ENCODE data around the gene PRR5L.
A peak's percentile ranks its signal among the peaks of the same experiment; 100 is the strongest.

The PRR5L gene

GRCh38 chr11:36333468-36333867, 37.4 kb downstream of the PRR5L start:
- H2AK5ac ChIP-seq (ENCODE audit: low read length), result no peak overlapping the region
- H3K27me3 ChIP-seq (ENCODE audit: insufficient read depth, low read length), result no peaks in the 10 kb centered on the region
- no peak for DNase-seq
- no peaks in the 10 kb centered on the region for H3K9me3 ChIP-seq (ENCODE audit: insufficient read depth, low read depth, low read length)
- no peak overlapping the region for H3K4me3 ChIP-seq (ENCODE audit: low read depth, low read length)
- no peak overlapping the region for H3K27ac ChIP-seq (ENCODE audit: low read depth, low read length)
- no peak overlapping the region for H3K23ac ChIP-seq (ENCODE audit: low read length)
- no peaks in the 10 kb centered on the region for H3K79me1 ChIP-seq (ENCODE audit: low read length)
- no peaks in the 10 kb centered on the region for H3K4me1 ChIP-seq (ENCODE audit: control insufficient read depth in 1 of 2, insufficient read depth in 2 of 2, low read length in 2 of 2)
- no peaks in the 10 kb centered on the region for H3K79me2 ChIP-seq (ENCODE audit: control insufficient read depth, insufficient read depth, low read length, poor library complexity)
- WGBS (ENCODE audit: extremely low coverage, insufficient coverage, insufficient read length), result no CpG with 5 or more reads among the region's 1 CpG
- H2BK5ac ChIP-seq (ENCODE audit: low read depth, low read length, poor library complexity), result no peak overlapping the region
- H4K8ac ChIP-seq (ENCODE audit: low read depth, low read length), result no peak overlapping the region
- H2BK120ac ChIP-seq (ENCODE audit: insufficient read depth, low read length, poor library complexity), result no peak overlapping the region
- H4K12ac ChIP-seq (ENCODE audit: low read depth, low read length), result no peak overlapping the region
- no peak overlapping the region for H2AFZ ChIP-seq (ENCODE audit: insufficient read depth, low read length, poor library complexity)
- H4K91ac ChIP-seq (ENCODE audit: low read depth, low read length), result no peak overlapping the region
- no peak overlapping the region for H3K4ac ChIP-seq (ENCODE audit: low read depth, low read length)
- H3K36me3 ChIP-seq (ENCODE audit: control insufficient read depth in 1 of 2, insufficient read depth in 2 of 2, low read length in 2 of 2), result no peaks in the 10 kb centered on the region
- no peak overlapping the region for H3K14ac ChIP-seq (ENCODE audit: low read length)
- no peak overlapping the region for H3K4me2 ChIP-seq (ENCODE audit: low read length)
- H3K18ac ChIP-seq (ENCODE audit: low read length), result no peak overlapping the region
- H2BK12ac ChIP-seq (ENCODE audit: low read length), result no peak overlapping the region
- no peak overlapping the region for H3K9ac ChIP-seq (ENCODE audit: low read length)

DNA sequence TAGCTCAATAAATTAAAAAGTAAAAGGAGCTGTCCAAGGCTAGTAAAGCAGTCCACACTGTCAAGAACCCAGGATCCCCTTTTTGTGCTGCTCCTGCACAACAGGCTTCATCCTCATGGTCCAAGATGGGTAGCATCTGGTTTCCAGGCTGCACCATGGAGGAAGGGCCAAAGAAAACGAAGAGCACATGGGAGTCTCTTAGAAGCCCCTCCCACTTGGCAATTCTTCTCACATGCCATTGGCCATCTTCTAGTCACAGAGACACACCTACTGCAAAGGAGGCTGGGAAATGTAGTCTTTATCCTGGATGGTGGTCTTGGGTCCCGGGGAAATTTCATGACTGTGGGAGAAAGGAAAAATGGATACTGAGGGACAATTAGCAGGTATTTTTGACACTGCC, 37.8 kb downstream of the PRR5L start:
- Histone ChIP-seq H3K4me1 (ENCODE audit: control insufficient read depth in 1 of 2, insufficient read depth in 2 of 2, low read length in 2 of 2) (no peaks in the 10 kb centered on the region), H2BK12ac (ENCODE audit: low read length) (no peak overlapping the region), H4K8ac (ENCODE audit: low read depth, low read length) (no peak overlapping the region), H2BK5ac (ENCODE audit: low read depth, low read length, poor library complexity) (no peak overlapping the region), H3K4ac (ENCODE audit: low read depth, low read length) (no peak overlapping the region), H3K4me3 (ENCODE audit: low read depth, low read length) (no peak overlapping the region), H2BK120ac (ENCODE audit: insufficient read depth, low read length, poor library complexity) (no peak overlapping the region), H3K18ac (ENCODE audit: low read length) (no peak overlapping the region), H3K4me2 (ENCODE audit: low read length) (no peak overlapping the region), H3K9ac (ENCODE audit: low read length) (no peak overlapping the region), H3K27ac (ENCODE audit: low read depth, low read length) (no peak overlapping the region), H3K36me3 (ENCODE audit: control insufficient read depth in 1 of 2, insufficient read depth in 2 of 2, low read length in 2 of 2) (no peaks in the 10 kb centered on the region), H4K12ac (ENCODE audit: low read depth, low read length) (no peak overlapping the region), H2AK5ac (ENCODE audit: low read length) (no peak overlapping the region), H3K14ac (ENCODE audit: low read length) (no peak overlapping the region), H3K79me1 (ENCODE audit: low read length) (no peaks in the 10 kb centered on the region), H3K9me3 (ENCODE audit: insufficient read depth, low read depth, low read length) (no peaks in the 10 kb centered on the region), H3K23ac (ENCODE audit: low read length) (no peak overlapping the region), H3K79me2 (ENCODE audit: control insufficient read depth, insufficient read depth, low read length, poor library complexity) (no peaks in the 10 kb centered on the region), H3K27me3 (ENCODE audit: insufficient read depth, low read length) (no peaks in the 10 kb centered on the region), H4K91ac (ENCODE audit: low read depth, low read length) (no peak overlapping the region), H2AFZ (ENCODE audit: insufficient read depth, low read length, poor library complexity) (no peak overlapping the region)
- DNase-seq, result no peak
- WGBS (ENCODE audit: extremely low coverage, insufficient coverage, insufficient read length), result no CpG with 5 or more reads among the region's 2 CpGs

- H3K27me3 ChIP-seq (ENCODE audit: insufficient read depth, low read length), result no peaks in the 10 kb centered on the region
- peak overlapping the region; percentile 67 for H3K9ac ChIP-seq (ENCODE audit: low read length)
- H3K79me2 ChIP-seq (ENCODE audit: control insufficient read depth, insufficient read depth, low read length, poor library complexity), result no peaks in the 10 kb centered on the region
- no peak overlapping the region for H3K4me3 ChIP-seq (ENCODE audit: low read depth, low read length)
- peak overlapping the region; percentile 2 for H3K23ac ChIP-seq (ENCODE audit: low read length)
- H3K27ac ChIP-seq (ENCODE audit: low read depth, low read length), result no peak overlapping the region
- H3K79me1 ChIP-seq (ENCODE audit: low read length), result peaks cover 4% of the 10 kb centered on the region
- H3K4ac ChIP-seq (ENCODE audit: low read depth, low read length), result no peak overlapping the region
- H2BK12ac ChIP-seq (ENCODE audit: low read length), result peak overlapping the region; percentile 18
- no peak for DNase-seq
- no peak overlapping the region for H4K12ac ChIP-seq (ENCODE audit: low read depth, low read length)
- H3K14ac ChIP-seq (ENCODE audit: low read length), result no peak overlapping the region
- H3K36me3 ChIP-seq (ENCODE audit: control insufficient read depth in 1 of 2, insufficient read depth in 2 of 2, low read length in 2 of 2), result no peaks in the 10 kb centered on the region
- no peak overlapping the region for H2BK5ac ChIP-seq (ENCODE audit: low read depth, low read length, poor library complexity)
- no peak overlapping the region for H2AFZ ChIP-seq (ENCODE audit: insufficient read depth, low read length, poor library complexity)
- H3K9me3 ChIP-seq (ENCODE audit: insufficient read depth, low read depth, low read length), result peaks cover 1% of the 10 kb centered on the region
- no peak overlapping the region for H3K18ac ChIP-seq (ENCODE audit: low read length)
- H2AK5ac ChIP-seq (ENCODE audit: low read length), result peak overlapping the region; percentile 72
- no CpG with 5 or more reads among the region's 2 CpGs for WGBS (ENCODE audit: extremely low coverage, insufficient coverage, insufficient read length)
- no peak overlapping the region for H4K8ac ChIP-seq (ENCODE audit: low read depth, low read length)
- H3K4me1 ChIP-seq (ENCODE audit: control insufficient read depth in 1 of 2, insufficient read depth in 2 of 2, low read length in 2 of 2), result peaks cover 0 to 15% of the 10 kb centered on the region in 2 experiments
- H4K91ac ChIP-seq (ENCODE audit: low read depth, low read length), result no peak overlapping the region
- no peak overlapping the region for H2BK120ac ChIP-seq (ENCODE audit: insufficient read depth, low read length, poor library complexity)
- H3K4me2 ChIP-seq (ENCODE audit: low read length), result no peak overlapping the region
These were observed 43.8 kb downstream of the PRR5L start for GRCh38 chr11:36339888-36340287.

GRCh38 chr11:36340897-36341296, 44.8 kb downstream of the PRR5L start:
- Histone ChIP-seq H3K18ac (ENCODE audit: low read length) (no peak overlapping the region), H3K4ac (ENCODE audit: low read depth, low read length) (no peak overlapping the region), H3K23ac (ENCODE audit: low read length) (no peak overlapping the region), H3K4me1 (ENCODE audit: control insufficient read depth in 1 of 2, insufficient read depth in 2 of 2, low read length in 2 of 2) (peaks cover 0 to 19% of the 10 kb centered on the region in 2 experiments), H2BK12ac (ENCODE audit: low read length) (peak overlapping the region; percentile 15), H3K9me3 (ENCODE audit: insufficient read depth, low read depth, low read length) (peaks cover 1% of the 10 kb centered on the region), H3K79me1 (ENCODE audit: low read length) (peaks cover 4% of the 10 kb centered on the region), H3K36me3 (ENCODE audit: control insufficient read depth in 1 of 2, insufficient read depth in 2 of 2, low read length in 2 of 2) (no peaks in the 10 kb centered on the region), H4K91ac (ENCODE audit: low read depth, low read length) (peak overlapping the region; percentile 26), H2BK120ac (ENCODE audit: insufficient read depth, low read length, poor library complexity) (no peak overlapping the region), H4K12ac (ENCODE audit: low read depth, low read length) (no peak overlapping the region), H2AK5ac (ENCODE audit: low read length) (no peak overlapping the region), H3K4me3 (ENCODE audit: low read depth, low read length) (no peak overlapping the region), H3K27ac (ENCODE audit: low read depth, low read length) (no peak overlapping the region), H3K14ac (ENCODE audit: low read length) (no peak overlapping the region), H4K8ac (ENCODE audit: low read depth, low read length) (no peak overlapping the region), H3K79me2 (ENCODE audit: control insufficient read depth, insufficient read depth, low read length, poor library complexity) (no peaks in the 10 kb centered on the region), H3K9ac (ENCODE audit: low read length) (no peak overlapping the region), H2AFZ (ENCODE audit: insufficient read depth, low read length, poor library complexity) (no peak overlapping the region), H3K4me2 (ENCODE audit: low read length) (no peak overlapping the region), H2BK5ac (ENCODE audit: low read depth, low read length, poor library complexity) (no peak overlapping the region), H3K27me3 (ENCODE audit: insufficient read depth, low read length) (no peaks in the 10 kb centered on the region)
- no peak for DNase-seq
- no CpG with 5 or more reads among the region's 5 CpGs for WGBS (ENCODE audit: extremely low coverage, insufficient coverage, insufficient read length)

Data from trophoblast cell (in vitro differentiated cells and primary cell).